Measurements from ENCODE around the gene LLCFC1.

The LLCFC1 gene

GRCh38 chr7:142939226-142939910 lies at the start of gene LLCFC1:
Gene LLCFC1, plus strand, starts transcription at chr7:142939484. Its CDS starts 138 bp downstream, at chr7:142939622.
- no peak for DNase-seq

- DNase-seq = no peak
These were observed 49.5 kb upstream of the LLCFC1 start for GRCh38 chr7:142889816-142890215.

- no peak for DNase-seq
These were observed 48.3 kb upstream of the LLCFC1 start for GRCh38 chr7:142890874-142891485.

- DNase-seq = no peak
These were observed 47.7 kb upstream of the LLCFC1 start for GRCh38 chr7:142891490-142892082.

GRCh38 chr7:142892951-142893350 lies 46.3 kb upstream of the LLCFC1 start:
- DNase-seq = no peak

- DNase-seq = no peak
These were observed 44.9 kb upstream of the LLCFC1 start for GRCh38 chr7:142894112-142894984.

- no peak for DNase-seq
These were observed 44.2 kb upstream of the LLCFC1 start for GRCh38 chr7:142894985-142895593.

- no peak for DNase-seq
These were observed 43.1 kb upstream of the LLCFC1 start for GRCh38 chr7:142896151-142896550.

GRCh38 chr7:142896741-142897379 lies 42.4 kb upstream of the LLCFC1 start:
- no peak for DNase-seq

GRCh38 chr7:142897691-142898090 lies 41.6 kb upstream of the LLCFC1 start:
- DNase-seq = no peak

GRCh38 chr7:142898377-142899170 lies 40.7 kb upstream of the LLCFC1 start:
- no peak for DNase-seq

GRCh38 chr7:142899661-142900060 lies 39.6 kb upstream of the LLCFC1 start:
- no peak for DNase-seq

- no peak for DNase-seq
These were observed 37.6 kb upstream of the LLCFC1 start for GRCh38 chr7:142901426-142902259.

GRCh38 chr7:142904128-142904527 lies 35.2 kb upstream of the LLCFC1 start:
- DNase-seq = no peak

- DNase-seq = no peak
These were observed 33.5 kb upstream of the LLCFC1 start for GRCh38 chr7:142905759-142906158.

GRCh38 chr7:142906643-142907042 lies 32.6 kb upstream of the LLCFC1 start:
- DNase-seq = no peak

- no peak for DNase-seq
These were observed 31.0 kb upstream of the LLCFC1 start for GRCh38 chr7:142908290-142908689.

- DNase-seq = no peak
These were observed 30.1 kb upstream of the LLCFC1 start for GRCh38 chr7:142908921-142909890.

GRCh38 chr7:142910031-142910433 lies 29.3 kb upstream of the LLCFC1 start:
- no peak for DNase-seq
